Esophagus muscularis mucosa (tissue), 4 donors: ENCODE measurements around the gene TEX2.

ENCODE experiments used
- CTCF ChIP-seq, 3 experiments: fragments of 200-600 bp in 2 of 3; fragments of 450-650 bp in 1 of 3; sonication (generic) in 2 of 3; IDR thresholded peaks; one replicate each; pipeline ENCODE4 v1.5.1; 2017 to 2019; ENCODE audit warnings: antibody characterized with exemption in 3 of 3, mild to moderate bottlenecking in 2 of 3, moderate library complexity in 1 of 3
- EP300 ChIP-seq: sonication (generic); formaldehyde crosslinking; IDR thresholded peaks from one replicate; pipeline ENCODE4 v1.6.1; 2017; ENCODE audit warnings: antibody characterized with exemption
- POLR2A ChIP-seq: fragments of 450-650 bp; IDR thresholded peaks from one replicate; pipeline ENCODE4 v1.6.1; 2017; ENCODE audit warnings: antibody characterized with exemption, moderate library complexity, mild to moderate bottlenecking, low read depth

- TF ChIP-seq CTCF (IDR thresholded peaks at IDR 0.05) = no peak
- no peak for TF ChIP-seq POLR2A
- TF ChIP-seq EP300 = no peak
These were observed 124.6 kb downstream of the TEX2 start for GRCh38 chr17:64138441-64138840.
